GM21367 (cell line): ENCODE data around the gene TMEM52.
"Not testable (repeated sequence)": the region's sequence is repeated elsewhere in the genome, so short reads cannot be mapped to it uniquely, and the experiment has no call there.

Source experiments
- ATAC-seq: cut with Tn5 transposase; IDR thresholded peaks from one replicate; pipeline ENCODE4 v1.9.1; 2021; ENCODE audit not compliant: unreplicated experiment

The TMEM52 gene

GRCh38 chr1:1895456-1896336 is 23.4 kb downstream of the TMEM52 start:
- no peak for ATAC-seq

- ATAC-seq = no peak
These were observed 24.0 kb downstream of the TMEM52 start for GRCh38 chr1:1895060-1895418.

GRCh38 chr1:1894354-1895059 is 24.6 kb downstream of the TMEM52 start:
- no peak for ATAC-seq

GRCh38 chr1:1893997-1894353 is 25.1 kb downstream of the TMEM52 start:
- no peak for ATAC-seq

- no peak for ATAC-seq
These were observed 25.6 kb downstream of the TMEM52 start for GRCh38 chr1:1893291-1893985.

- ATAC-seq = no peak
These were observed 26.3 kb downstream of the TMEM52 start for GRCh38 chr1:1892763-1893120.

GRCh38 chr1:1892079-1892762 is 26.9 kb downstream of the TMEM52 start:
- ATAC-seq = no peak

- no peak for ATAC-seq
These were observed 27.6 kb downstream of the TMEM52 start for GRCh38 chr1:1891349-1892078.

GRCh38 chr1:1890506-1891348 is 28.4 kb downstream of the TMEM52 start, which contains the start of gene GNB1:
TSS of gene GNB1 (minus strand) at chr1:1891087. CDS start at chr1:1825453, 65,634 bp downstream.
- peak; percentile 61 for ATAC-seq

GRCh38 chr1:1889847-1890505 is 29.1 kb downstream of the TMEM52 start:
- peak; percentile 19 for ATAC-seq

GRCh38 chr1:1889090-1889750 is 29.9 kb downstream of the TMEM52 start:
- ATAC-seq = no peak

GRCh38 chr1:1883890-1884289 is 35.2 kb downstream of the TMEM52 start:
- ATAC-seq = not testable (repeated sequence)

- no peak for ATAC-seq
These were observed 35.8 kb downstream of the TMEM52 start for GRCh38 chr1:1883092-1883873.

- ATAC-seq = no peak
These were observed 37.4 kb downstream of the TMEM52 start for GRCh38 chr1:1881727-1882126.

- no peak for ATAC-seq
These were observed 38.3 kb downstream of the TMEM52 start for GRCh38 chr1:1880617-1881312.

GRCh38 chr1:1879942-1880341 is 39.1 kb downstream of the TMEM52 start:
- no peak for ATAC-seq

- no peak for ATAC-seq
These were observed 41.1 kb downstream of the TMEM52 start for GRCh38 chr1:1877865-1878436.
